Right renal pelvis (tissue), 4 donors: ENCODE data around the gene CFAP54. TPM values are rescaled to one million over a fixed set of nuclear protein-coding genes. Genes with fewer than 3 reads are reported as not detected.

ENCODE experiments used
- DNase-seq, 4 donors: peaks; one replicate each; pipeline ENCODE4 v3.0.0-alpha.2; 2013; ENCODE audit warnings: low read depth in 4 of 4, low spot score in 3 of 4, missing footprints in 1 of 4
- polyA plus RNA-seq, 4 donors: library from polyadenylated mRNA; unstranded; fragments of 120-200 nt; gene quantifications; one replicate each; pipeline ENCODE4 v1.2.1, GENCODE V29; 2013; ENCODE audit not compliant: insufficient read length in 4 of 4

Gene CFAP54
- polyA plus RNA-seq, 4 donors = 2.4 to 2.8 (median 2.6) TPM

GRCh38 chr12:96812153-96812552, 322.8 kb downstream of the CFAP54 start:
- DNase-seq = no peak

- DNase-seq = no peak
These were observed 324.8 kb downstream of the CFAP54 start for GRCh38 chr12:96814200-96814599.

- no peak for DNase-seq
These were observed 332.2 kb downstream of the CFAP54 start for GRCh38 chr12:96821592-96821991.

GRCh38 chr12:96822641-96823040, 333.3 kb downstream of the CFAP54 start:
- no peak for DNase-seq

GRCh38 chr12:96824074-96824837, 334.9 kb downstream of the CFAP54 start:
- no peak for DNase-seq

- no peak for DNase-seq
These were observed 335.5 kb downstream of the CFAP54 start for GRCh38 chr12:96824838-96825236.

GRCh38 chr12:96828169-96828789, 338.9 kb downstream of the CFAP54 start:
- DNase-seq = no peak

GRCh38 chr12:96829354-96829753, 340.0 kb downstream of the CFAP54 start:
- no peak for DNase-seq

GRCh38 chr12:96831346-96831745, 342.0 kb downstream of the CFAP54 start:
- no peak for DNase-seq

GRCh38 chr12:96846293-96846692, 356.9 kb downstream of the CFAP54 start:
- peak in 2 of 4 donors; percentile 22 to 23 for DNase-seq

GRCh38 chr12:96850676-96851075, 361.3 kb downstream of the CFAP54 start:
- DNase-seq = no peak

- DNase-seq = no peak
These were observed 368.8 kb downstream of the CFAP54 start for GRCh38 chr12:96858162-96858561.

- DNase-seq = no peak
These were observed 372.3 kb downstream of the CFAP54 start for GRCh38 chr12:96861656-96862055.

GRCh38 chr12:96862326-96862725, 372.9 kb downstream of the CFAP54 start:
- no peak for DNase-seq

- DNase-seq = no peak
These were observed 375.0 kb downstream of the CFAP54 start for GRCh38 chr12:96864335-96864734.

- DNase-seq = no peak
These were observed 377.6 kb downstream of the CFAP54 start for GRCh38 chr12:96866801-96867590.

- DNase-seq = no peak
These were observed 381.6 kb downstream of the CFAP54 start for GRCh38 chr12:96870946-96871345.

GRCh38 chr12:96872961-96873360, 383.6 kb downstream of the CFAP54 start:
- no peak for DNase-seq

- no peak for DNase-seq
These were observed 384.8 kb downstream of the CFAP54 start for GRCh38 chr12:96874211-96874610.

GRCh38 chr12:96876966-96877365, 387.6 kb downstream of the CFAP54 start:
- no peak for DNase-seq

- no peak for DNase-seq
These were observed 389.3 kb downstream of the CFAP54 start for GRCh38 chr12:96878704-96879103.
